ENCODE measurements around the gene SDCCAG8.

Gene SDCCAG8

GRCh38 chr1:243390162-243390791 lies 134.4 kb downstream of the SDCCAG8 start:
- DNase-seq (ENCODE audit: low read depth, low spot score): no peak

GRCh38 chr1:243391355-243391754 lies 135.5 kb downstream of the SDCCAG8 start:
- no peak for DNase-seq (ENCODE audit: low read depth, low spot score)

DNA sequence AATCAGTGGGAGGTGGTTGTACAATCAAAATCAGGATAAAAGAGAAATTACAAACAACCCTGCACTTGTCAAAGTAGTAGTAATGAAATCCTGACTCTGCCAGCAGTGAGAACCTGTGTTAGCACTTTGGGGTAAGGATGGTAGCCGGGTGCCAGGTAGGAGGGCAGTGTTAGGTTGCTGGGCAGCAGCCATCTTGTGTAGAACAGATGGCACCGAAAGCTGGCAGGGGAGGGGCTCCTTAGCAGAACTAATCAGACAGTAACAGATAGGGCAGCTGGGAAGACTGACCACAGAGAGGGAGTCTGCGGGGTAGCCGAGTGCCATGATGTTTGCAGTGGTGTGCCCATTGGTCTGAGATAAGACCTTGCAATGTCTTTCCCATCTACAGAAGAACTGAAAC lies 137.3 kb downstream of the SDCCAG8 start:
- DNase-seq (ENCODE audit: low read depth, low spot score): no peak

DNA sequence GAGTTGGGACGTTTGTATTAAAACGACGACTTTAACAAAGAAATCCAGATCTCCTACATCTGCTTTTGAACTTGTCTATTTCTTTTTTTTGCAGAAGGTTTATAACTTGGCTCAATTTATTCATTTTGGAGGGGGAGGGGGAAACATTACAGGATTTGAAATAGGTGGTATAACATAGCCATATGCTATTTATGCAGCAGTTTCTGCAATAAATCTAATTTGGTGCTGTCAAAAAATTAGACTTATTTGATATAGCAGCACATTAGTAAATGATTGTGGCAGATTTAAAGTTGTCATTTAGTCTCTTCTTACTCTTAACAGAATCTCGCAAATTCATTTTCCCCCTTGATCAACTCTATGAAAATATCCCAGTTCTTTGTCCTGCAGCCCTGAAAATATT lies 138.2 kb downstream of the SDCCAG8 start:
- no peak for DNase-seq (ENCODE audit: low read depth, low spot score)

DNA sequence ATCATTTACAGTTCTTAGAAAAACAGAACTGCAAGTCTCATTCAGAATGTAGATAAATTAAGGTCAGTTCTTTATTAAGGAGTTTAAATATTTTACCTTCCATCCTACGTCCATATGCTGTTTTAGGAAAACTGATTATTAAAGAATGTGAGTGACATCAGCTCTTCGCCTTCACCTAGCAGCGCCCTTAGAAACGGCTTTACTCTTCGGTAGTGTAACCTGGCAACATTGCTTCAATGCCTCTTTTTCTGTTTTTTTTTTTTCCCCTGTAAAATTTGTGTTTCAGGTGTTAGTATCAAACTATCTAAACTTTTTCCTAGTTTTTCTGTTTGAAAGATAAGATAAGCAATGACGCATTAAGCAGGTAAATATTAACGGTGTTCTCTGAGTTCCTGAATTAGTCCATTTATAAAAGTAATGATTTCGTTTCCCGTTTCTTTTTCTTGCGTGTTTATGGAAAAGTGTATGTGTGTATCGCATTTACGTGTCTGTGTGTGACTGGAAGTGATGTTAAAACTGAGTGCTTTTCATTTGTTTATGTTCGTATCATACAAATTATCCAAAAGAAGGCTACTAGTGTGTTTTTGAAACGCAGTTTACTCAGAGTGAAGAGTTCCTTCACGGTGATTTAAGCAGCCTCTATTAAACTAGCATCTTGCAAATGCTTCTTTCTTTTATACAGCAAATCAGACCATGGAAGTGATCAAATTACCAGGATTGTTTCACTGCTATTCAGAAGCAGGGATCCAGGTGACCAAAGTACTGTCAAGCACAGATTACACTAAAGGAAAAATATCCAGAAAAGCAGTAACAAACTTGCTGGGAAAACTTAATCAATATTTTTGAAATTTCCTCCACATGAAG lies 139.0 kb downstream of the SDCCAG8 start:
- DNase-seq (ENCODE audit: low read depth, low spot score): no peak

DNA sequence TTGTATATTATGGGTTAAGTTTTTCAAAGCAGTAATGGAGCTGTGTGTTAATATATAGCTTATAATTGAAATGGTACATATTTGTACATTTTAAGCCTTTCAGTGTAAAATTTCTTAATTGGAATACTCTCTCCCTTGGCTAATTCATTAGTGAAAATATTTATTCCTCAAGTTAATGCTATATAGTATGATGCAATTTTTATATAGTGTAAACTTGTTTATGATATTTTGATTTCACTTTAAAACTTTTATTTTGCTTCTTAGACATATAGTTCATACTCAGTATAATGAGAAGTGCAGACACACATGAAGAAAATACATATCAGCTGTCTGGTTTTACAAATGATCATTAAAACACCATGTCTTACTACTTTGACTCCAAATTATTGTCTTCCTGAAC lies 140.6 kb downstream of the SDCCAG8 start:
- DNase-seq (ENCODE audit: low read depth, low spot score): no peak

DNA sequence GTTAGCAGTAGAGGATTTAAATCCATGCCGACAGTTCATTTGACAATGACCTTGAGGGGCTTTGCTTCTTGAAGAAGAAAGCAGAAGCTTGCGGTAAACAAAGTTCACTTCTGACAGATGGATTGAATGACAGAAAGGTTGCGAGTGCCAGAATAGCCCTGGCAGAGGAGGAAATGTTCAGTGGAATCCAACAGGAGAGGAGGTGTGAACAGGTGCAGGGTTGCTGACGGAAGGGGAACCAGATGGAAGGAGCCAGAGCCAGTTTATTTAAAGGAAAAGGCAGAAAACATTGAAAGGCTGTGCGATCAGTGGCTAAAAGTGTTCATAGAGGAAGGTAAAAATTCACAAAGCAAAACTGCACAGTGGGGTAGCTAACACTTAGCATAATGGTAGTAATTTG lies 141.0 kb downstream of the SDCCAG8 start:
- no peak for DNase-seq (ENCODE audit: low read depth, low spot score)

DNA sequence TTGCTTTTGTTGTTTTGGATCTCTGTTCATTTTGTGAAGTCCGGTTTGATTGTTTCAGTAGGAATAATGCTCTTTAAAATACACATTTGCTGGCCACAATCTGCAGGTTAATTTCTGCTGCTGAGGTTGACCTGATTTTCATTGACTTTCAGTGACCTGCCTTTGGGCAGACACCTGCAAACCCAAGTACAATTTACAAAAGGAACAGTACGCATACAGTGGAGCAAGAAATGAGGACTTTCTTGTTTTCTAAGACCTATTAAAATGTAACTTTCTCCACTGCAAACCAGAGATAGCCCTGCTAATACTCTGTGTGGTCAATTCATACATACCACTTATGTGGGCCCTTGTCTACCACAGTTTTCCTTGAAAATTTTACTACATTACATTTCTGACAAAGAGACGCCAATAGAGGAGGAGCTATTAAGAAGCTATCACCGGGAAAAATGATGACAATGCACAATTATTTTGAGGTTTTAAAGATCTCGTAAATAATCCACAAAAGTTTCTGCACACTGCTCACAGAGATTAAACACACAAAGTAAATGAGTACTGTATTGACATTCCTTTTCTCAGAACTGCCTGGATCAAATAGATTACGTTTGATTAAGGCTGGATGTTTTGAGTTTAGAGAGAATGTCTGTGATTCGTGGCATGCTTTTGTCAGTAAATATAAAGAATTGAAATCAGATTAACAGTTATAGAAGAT lies 141.9 kb downstream of the SDCCAG8 start:
- no peak for DNase-seq (ENCODE audit: low read depth, low spot score)

- DNase-seq (ENCODE audit: low read depth, low spot score): no peak
These were observed 143.8 kb downstream of the SDCCAG8 start for GRCh38 chr1:243399561-243400155.

- DNase-seq (ENCODE audit: low read depth, low spot score): no peak
These were observed 147.0 kb downstream of the SDCCAG8 start for GRCh38 chr1:243402868-243403267.

DNA sequence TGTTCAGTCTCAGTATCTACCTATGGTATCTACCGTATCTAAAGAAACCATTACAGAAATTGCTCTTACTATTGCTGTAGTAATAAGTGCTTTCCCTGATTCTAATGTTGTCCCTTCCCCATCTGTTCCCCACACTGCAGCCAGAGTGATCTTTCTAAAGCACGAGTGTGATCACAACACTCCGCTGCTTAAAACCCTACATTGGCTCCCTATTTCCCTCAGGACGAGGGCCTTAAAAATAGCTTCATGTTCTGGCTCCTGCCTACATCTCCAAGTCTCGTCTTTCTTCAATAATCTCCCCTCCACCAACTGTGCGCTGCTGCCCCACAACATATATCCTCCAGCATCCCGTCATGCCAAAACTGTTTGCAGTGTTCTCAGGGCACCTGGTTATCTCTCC lies 150.6 kb downstream of the SDCCAG8 start:
- DNase-seq (ENCODE audit: low read depth, low spot score): no peak

GRCh38 chr1:243407284-243408018 lies 151.6 kb downstream of the SDCCAG8 start:
- no peak for DNase-seq (ENCODE audit: low read depth, low spot score)

GRCh38 chr1:243408479-243408878 lies 152.6 kb downstream of the SDCCAG8 start:
- DNase-seq (ENCODE audit: low read depth, low spot score): no peak

DNA sequence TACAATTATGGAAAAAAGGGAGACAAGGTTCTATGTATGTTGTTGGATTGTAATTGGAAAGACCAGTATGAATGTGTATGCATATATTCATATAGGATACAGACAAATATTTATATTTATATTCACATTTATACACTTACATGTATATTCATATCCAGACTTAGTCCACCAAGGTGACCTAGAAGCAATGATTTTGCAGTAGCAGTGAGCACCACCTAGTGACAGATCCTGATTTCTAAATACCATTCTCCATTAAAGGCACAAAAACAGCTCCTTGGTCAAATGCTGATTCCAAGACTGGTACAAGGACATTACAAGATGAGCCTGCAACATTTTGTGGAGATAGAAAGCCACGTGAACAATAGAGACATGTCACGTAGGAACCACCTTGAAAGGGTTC lies 153.4 kb downstream of the SDCCAG8 start:
- DNase-seq (ENCODE audit: low read depth, low spot score): no peak

- no peak for DNase-seq (ENCODE audit: low read depth, low spot score)
These were observed 155.6 kb downstream of the SDCCAG8 start for GRCh38 chr1:243411472-243411871.

DNA sequence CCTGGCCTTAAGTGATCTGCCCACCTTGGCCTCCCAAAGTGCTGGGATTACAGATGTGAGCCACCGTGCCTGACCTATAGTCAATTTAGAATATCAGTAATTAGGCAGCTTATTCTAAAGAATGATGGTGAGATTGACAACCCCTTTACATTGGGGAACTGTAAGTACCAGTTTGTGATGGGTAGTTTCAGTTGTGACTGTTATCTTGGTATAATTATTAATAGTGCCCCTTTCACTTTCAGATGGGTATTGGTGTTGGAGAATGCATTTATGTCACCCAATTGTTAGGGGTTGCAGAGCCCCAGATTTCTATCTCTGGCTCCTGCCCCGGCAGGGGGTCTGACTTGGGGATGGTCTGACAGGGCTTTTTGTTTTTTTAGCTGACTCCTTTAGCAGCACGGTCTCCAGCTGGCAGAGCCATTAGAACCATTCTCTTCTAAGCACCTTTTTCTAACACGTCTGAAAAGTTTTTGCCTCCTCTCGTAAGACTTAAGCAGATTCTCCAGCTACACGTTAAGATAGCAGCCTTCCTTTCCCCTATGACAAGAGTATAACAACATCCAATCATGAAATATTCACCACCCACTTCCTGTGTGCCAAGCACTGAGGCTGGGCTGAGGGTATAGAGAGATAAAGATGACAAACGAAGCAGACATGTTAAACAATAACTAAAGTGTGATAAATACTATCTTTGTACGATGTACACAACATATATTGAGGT lies 157.8 kb downstream of the SDCCAG8 start:
- peak; percentile 21 for DNase-seq (ENCODE audit: low read depth, low spot score)

DNA sequence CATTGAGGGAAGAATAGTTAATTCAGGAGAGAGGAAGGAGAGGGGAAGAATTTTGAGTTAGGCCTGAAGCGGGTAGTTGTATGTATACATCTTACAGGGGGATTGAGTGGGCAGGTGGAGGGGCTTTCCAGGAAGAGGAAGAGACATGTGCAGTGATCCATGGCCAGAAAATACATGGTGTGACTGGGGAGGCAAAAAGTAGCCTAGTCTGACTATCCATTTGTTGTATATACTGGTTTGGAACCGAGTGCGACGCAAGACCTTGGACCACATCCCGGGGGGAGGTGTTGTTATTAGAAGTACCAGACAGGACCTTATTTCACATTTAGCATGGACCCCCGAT lies 158.3 kb downstream of the SDCCAG8 start:
- DNase-seq (ENCODE audit: low read depth, low spot score): no peak

DNA sequence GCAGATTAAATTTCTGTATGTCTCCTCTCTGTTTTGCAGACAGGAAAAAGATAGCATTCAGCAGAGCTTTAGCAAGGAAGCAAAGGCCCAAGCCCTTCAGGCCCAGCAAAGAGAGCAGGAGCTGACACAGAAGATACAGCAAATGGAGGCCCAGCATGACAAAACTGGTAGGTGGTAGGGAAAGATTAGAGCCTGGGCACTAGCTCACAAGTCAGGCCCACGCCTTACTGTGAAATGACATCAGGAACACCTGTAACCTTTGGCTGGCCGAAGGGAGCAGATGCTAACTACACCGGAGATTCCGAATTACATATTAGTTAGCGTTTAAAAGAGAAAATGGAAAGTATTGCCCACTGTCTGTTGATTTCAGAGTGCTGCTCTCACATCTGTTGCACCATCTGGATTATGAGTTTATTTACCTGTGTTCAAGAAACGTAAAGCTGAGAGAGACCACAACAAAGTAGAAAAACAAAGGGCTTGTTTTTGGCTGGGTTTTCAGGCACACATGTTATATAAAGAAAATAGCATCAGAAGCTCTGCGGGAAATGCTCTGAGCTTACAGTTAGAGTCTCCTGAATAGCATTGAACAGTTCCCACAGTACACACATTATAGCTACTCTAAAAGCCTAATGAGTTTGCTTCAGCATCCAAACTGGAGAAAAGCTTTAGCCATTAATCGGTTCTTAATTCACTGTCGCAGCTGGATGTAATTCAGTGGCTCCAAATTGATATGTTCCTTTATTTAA lies 160.0 kb downstream of the SDCCAG8 start:
- DNase-seq (ENCODE audit: low read depth, low spot score): no peak

DNA sequence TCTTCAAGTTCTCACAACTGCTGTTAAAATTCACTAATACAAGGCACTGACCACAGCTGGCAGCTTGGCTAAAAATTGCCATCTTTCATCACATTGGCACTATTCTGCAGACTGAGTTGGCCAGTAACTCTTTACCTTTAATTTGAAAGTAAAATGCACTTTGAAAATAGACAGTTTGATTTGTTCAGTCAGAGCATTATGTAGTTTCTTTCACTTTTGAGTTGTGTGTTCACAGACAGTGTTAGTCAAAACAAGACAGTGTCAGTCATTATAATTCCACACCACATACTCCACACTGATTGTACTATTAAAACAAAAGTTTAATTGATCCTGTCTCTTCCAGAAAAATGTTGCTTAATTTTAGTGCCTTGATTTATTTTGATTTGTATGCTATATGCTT lies 160.7 kb downstream of the SDCCAG8 start:
- no peak for DNase-seq (ENCODE audit: low read depth, low spot score)

Data from ELF-1 (cell line).